Measurements from ENCODE around the gene TLE4.

DNA sequence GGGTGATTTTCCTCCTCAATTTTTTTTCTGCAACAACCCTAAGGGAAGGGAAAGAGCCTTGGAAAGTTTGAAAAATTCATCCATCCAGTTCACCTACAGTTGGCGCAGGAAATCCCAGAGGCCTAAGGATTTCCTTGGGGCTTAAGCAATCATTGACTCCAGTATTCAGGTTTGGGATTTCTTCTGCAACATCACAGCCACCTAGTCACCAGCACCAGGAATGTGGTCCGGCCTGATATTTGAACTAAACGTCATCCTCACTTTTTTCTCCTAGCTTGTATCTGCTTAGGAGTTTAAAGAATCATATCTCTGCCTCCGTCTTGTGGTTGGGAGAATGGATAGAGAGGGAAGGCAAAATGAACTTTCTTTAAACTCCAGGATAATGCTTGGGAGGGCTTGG, 20.2 kb upstream of the TLE4 start:
- TF ChIP-seq POLR2A (IDR thresholded peaks at IDR 0.05; ENCODE audit: low read depth, low read length): no peak
- no peak for TF ChIP-seq POLR2AphosphoS5 (IDR thresholded peaks at IDR 0.05; ENCODE audit: low read depth, low read length)
- no peak for TF ChIP-seq TAF1 (IDR thresholded peaks at IDR 0.05; ENCODE audit: borderline replicate concordance, low read depth, low read length)
